Brain microvascular endothelial cell (primary cell): ENCODE results near the gene SMAD3.
A peak's percentile ranks its signal among the peaks of the same experiment; 100 is the strongest.

Source experiments
- DNase-seq: peaks from one replicate; pipeline ENCODE4 v3.0.0-alpha.2; 2020
- H3K27ac ChIP-seq: fragments of 250-450 bp; sonication (Bioruptor Pico); 2 replicates; pipeline ENCODE4 v1.5.1; 2020; ENCODE audit warnings: mild to moderate bottlenecking, moderate library complexity
- H3K27me3 ChIP-seq: fragments of 250-450 bp; sonication (Bioruptor Pico); replicated peaks from 2 replicates; pipeline ENCODE4 v1.5.1; 2020; ENCODE audit warnings: mild to moderate bottlenecking
- H3K36me3 ChIP-seq: fragments of 250-450 bp; sonication (Bioruptor Pico); replicated peaks from 2 replicates; pipeline ENCODE4 v1.5.1; 2020; ENCODE audit warnings: mild to moderate bottlenecking
- H3K4me3 ChIP-seq: 2 replicates; pipeline ENCODE4 v1.5.1; 2011; ENCODE audit warnings: low read depth, mild to moderate bottlenecking, control low read depth, low read length, moderate library complexity
- in situ Hi-C: cut with HindIII; loops from 2 replicates; pipeline ENCODE4 v1.10.0; 2017; ENCODE audit warnings: low sequenced_read_pairs, low pct_ligation_motif_present
- TF ChIP-seq, protein P1 (sequence below): IDR thresholded peaks from 2 replicates; pipeline ENCODE4 v1.5.1; 2011; ENCODE audit warnings: low read depth, mild to moderate bottlenecking, moderate library complexity, low read length, control low read depth, inconsistent platforms; ENCODE audit errors: missing control alignments

Gene SMAD3

DNA sequence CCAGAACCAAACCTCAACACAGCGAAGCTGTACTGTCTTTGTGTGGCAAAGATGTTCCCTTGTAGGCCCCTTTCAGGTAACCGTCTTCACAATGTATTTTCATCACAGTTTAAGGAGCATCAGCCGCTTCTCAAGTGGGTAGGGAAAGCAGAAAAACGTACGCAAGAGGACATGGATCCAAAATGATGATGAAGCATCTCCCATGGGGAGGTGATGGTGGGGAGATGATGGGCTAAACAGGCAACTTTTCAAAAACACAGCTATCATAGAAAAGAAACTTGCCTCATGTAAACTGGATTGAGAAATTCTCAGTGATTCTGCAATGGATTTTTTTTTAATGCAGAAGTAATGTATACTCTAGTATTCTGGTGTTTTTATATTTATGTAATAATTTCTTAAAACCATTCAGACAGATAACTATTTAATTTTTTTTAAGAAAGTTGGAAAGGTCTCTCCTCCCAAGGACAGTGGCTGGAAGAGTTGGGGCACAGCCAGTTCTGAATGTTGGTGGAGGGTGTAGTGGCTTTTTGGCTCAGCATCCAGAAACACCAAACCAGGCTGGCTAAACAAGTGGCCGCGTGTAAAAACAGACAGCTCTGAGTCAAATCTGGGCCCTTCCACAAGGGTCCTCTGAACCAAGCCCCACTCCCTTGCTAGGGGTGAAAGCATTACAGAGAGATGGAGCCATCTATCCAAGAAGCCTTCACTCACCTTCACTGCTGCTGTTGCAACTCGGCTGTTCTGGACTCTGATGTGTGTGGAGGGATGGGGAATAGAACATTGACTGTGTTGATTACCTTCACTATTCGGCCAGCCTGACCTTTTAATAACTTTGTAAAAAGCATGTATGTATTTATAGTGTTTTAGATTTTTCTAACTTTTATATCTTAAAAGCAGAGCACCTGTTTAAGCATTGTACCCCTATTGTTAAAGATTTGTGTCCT is 129.0 kb downstream of the SMAD3 start:
- H3K36me3 ChIP-seq, result peaks cover 50% of the 10 kb centered on the region
- in situ Hi-C loops, result no loop called here

DNA sequence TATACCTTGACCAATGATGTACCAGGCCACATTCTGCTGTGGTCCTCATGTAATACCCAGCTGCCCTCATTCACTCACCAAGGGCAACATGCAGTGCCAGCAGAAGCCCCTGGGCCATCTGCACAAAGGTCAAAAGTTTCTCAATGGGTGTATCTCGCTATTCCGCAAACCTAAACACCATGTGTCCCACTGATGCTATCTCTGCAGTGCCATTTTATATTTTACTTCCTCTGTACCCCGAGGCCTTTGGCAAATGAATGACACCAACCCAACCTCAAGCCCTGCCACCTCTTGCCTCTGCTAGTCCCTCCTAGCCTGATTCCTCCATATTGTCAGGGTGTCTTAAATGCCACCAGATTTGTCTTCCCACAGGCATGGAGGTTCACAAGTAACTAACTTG is 129.9 kb downstream of the SMAD3 start:
- DNase-seq, result no peak
- H3K4me3 ChIP-seq, result no peak overlapping the region
- no peaks in the 10 kb centered on the region for H3K27me3 ChIP-seq
- H3K36me3 ChIP-seq, result peaks cover 41% of the 10 kb centered on the region
- in situ Hi-C loops, result no loop called here
- TF ChIP-seq, protein P1, sequence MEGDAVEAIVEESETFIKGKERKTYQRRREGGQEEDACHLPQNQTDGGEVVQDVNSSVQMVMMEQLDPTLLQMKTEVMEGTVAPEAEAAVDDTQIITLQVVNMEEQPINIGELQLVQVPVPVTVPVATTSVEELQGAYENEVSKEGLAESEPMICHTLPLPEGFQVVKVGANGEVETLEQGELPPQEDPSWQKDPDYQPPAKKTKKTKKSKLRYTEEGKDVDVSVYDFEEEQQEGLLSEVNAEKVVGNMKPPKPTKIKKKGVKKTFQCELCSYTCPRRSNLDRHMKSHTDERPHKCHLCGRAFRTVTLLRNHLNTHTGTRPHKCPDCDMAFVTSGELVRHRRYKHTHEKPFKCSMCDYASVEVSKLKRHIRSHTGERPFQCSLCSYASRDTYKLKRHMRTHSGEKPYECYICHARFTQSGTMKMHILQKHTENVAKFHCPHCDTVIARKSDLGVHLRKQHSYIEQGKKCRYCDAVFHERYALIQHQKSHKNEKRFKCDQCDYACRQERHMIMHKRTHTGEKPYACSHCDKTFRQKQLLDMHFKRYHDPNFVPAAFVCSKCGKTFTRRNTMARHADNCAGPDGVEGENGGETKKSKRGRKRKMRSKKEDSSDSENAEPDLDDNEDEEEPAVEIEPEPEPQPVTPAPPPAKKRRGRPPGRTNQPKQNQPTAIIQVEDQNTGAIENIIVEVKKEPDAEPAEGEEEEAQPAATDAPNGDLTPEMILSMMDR, result no peak
- H3K27ac ChIP-seq, result no peak overlapping the region

More for the DNA sequence above, 129.0 kb downstream of the SMAD3 start:
- no peak overlapping the region for H3K27ac ChIP-seq
- TF ChIP-seq, protein P1, result no peak
- no peak for DNase-seq
- no peak overlapping the region for H3K4me3 ChIP-seq
- no peaks in the 10 kb centered on the region for H3K27me3 ChIP-seq

DNA sequence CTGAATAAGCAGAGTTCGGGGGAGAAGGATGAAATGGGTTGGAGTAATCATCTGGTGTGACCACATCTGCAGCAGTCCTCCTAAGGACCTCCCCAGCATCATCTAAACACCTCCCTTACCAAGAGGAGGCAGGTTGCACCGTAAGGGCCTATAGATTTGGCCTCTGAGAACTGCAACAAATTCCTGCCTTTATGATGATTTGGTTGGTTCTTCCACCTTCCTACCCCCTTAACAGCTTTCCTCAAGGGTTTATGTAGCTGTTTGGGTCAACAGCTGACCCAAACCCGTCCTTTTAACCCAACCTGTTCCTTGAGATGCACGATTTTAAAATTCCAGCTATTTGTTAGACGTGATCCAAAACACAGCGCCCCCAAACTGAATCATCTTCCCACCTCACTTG is 130.8 kb downstream of the SMAD3 start:
- H3K4me3 ChIP-seq, result no peak overlapping the region
- H3K27ac ChIP-seq, result peak overlapping the region; percentile 30
- no peak for DNase-seq
- TF ChIP-seq, protein P1, result no peak
- in situ Hi-C loops, result no loop called here
- no peaks in the 10 kb centered on the region for H3K27me3 ChIP-seq
- peaks cover 33% of the 10 kb centered on the region for H3K36me3 ChIP-seq

DNA sequence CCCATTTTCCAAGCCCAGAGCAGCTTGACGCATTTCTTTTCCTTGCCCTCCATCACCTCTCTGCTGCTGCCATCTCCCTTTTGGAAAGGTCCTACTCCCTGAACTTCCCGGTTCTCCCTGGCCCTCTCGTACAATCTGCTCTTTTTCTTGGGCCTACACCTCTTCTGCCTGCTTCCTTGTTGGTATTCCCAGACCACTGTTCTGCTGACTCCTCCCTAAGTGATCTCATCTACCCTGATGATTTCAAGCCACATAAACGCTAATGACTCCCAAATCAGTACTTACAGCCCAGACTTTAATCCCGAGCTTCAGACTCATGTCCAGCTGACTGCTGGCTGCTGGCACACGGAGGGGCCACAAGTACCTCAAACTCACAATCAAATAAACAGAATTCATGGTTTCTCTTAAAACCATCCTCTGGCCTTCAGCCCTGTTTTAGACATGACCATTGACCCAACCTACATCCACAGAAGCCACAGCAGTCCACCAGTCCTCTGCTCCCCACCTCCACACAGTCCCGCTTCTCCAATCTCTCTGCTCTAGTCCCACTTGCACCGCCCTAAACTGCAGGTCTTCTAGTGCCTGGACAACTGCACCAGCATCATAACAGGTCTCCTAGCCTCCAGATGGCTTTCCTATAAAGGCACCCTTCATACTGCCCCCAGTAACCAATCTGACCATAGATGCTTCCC is 131.4 kb downstream of the SMAD3 start:
- TF ChIP-seq, protein P1, result no peak
- Histone ChIP-seq H3K27ac (peak overlapping the region; percentile 30), H3K4me3 (no peak overlapping the region), H3K27me3 (no peaks in the 10 kb centered on the region), H3K36me3 (peaks cover 28% of the 10 kb centered on the region)
- DNase-seq, result no peak
- in situ Hi-C loops, result no loop called here

DNA sequence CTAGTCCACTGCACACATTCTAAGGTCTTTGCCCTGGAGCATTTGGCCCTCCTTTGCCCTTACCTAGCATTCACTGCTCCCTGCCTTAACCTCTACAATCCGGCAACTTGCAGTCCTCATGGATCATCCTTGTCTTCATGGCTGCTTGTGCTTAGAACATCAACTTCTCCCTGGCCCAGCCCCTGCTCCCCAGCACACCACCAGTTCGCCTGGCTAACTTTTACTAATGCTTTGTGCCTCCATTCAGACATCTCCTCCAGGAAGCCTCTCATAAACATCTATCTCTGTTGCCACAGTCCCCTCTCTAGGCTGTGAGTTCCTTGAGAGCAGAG is 131.9 kb downstream of the SMAD3 start:
- H3K27me3 ChIP-seq, result no peaks in the 10 kb centered on the region
- TF ChIP-seq, protein P1, result no peak
- in situ Hi-C loops, result no loop called here
- peaks cover 23% of the 10 kb centered on the region for H3K36me3 ChIP-seq
- DNase-seq, result no peak
- H3K27ac ChIP-seq, result peak overlapping the region; percentile 30
- no peak overlapping the region for H3K4me3 ChIP-seq
